NCI-H1417 (cell line): ENCODE results near the gene ALS2.
"Not testable (repeated sequence)": the region's sequence is repeated elsewhere in the genome, so short reads cannot be mapped to it uniquely, and the experiment has no call there.

Source experiments
- DNase-seq, 3 experiments: peaks; one replicate each; lab custom pipeline; 2025; lab: John Stamatoyannopoulos, UW

The ALS2 gene

GRCh38 chr2:201793631-201794030 lies 12.9 kb upstream of the ALS2 start:
- DNase-seq, result peak in 1 of 3 experiments; percentile 38

DNA sequence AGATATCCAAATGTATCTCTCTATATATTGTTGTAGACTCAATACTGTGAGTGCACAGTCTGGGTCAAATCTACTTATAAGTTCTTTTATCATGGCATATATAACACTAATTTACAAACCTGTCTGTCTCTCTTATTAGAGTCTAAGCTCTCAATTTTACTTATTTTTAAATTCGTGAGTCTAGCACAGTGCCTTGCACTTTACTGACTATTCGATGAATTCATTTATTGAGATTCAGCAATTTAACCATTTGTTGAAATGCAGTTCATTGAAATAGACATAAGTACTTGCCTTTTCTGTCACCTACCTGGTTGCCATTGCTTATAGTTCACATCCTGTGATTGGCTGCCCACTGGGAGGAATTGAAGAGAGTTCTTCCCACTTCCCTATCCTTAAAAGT lies 10.3 kb upstream of the ALS2 start:
- DNase-seq, result no peak

- no peak for DNase-seq
These were observed 9.6 kb upstream of the ALS2 start for GRCh38 chr2:201790291-201790690.

GRCh38 chr2:201789395-201789794 lies 8.7 kb upstream of the ALS2 start:
- no peak for DNase-seq

DNA sequence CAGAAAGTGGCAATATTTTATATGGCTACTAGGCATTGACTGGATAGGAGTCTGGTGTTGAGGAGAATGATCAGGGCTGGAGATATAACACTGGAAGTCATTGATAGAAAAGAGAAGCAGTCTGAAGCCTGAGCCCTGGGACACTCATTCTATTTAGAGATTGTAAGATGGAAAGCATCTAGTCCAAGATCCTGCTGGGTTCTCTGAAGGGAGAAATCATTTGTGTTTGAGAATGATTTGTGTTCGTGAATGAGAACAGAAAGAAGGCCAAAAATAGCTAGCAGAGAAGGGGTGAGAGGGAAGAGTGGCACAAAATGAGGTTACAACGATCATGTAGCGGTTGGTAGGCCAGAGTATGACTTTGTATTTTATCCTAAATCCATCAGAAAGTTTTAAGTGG lies 7.6 kb upstream of the ALS2 start:
- no peak for DNase-seq

- DNase-seq, result no peak
These were observed 5.7 kb upstream of the ALS2 start for GRCh38 chr2:201786471-201786870.

DNA sequence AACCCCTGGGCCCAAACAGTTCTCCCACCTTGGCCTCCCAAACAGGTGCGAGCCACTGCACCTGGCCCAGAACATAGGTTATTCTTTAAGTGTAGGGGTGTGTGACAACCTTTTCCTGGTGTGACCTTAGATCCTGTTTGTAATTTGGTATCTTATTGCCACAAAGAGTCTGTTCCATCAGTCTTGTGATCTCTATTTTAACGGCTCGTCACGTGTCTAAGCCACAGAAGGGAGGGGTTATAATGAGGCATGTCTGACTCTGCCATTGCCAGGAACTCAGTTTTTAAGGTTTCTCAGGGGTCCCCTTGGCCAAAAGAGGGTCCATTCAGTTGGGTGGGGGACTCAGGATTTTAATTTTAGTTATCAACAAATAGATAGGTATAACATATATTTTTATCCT lies 4.4 kb upstream of the ALS2 start:
- DNase-seq, result no peak

DNA sequence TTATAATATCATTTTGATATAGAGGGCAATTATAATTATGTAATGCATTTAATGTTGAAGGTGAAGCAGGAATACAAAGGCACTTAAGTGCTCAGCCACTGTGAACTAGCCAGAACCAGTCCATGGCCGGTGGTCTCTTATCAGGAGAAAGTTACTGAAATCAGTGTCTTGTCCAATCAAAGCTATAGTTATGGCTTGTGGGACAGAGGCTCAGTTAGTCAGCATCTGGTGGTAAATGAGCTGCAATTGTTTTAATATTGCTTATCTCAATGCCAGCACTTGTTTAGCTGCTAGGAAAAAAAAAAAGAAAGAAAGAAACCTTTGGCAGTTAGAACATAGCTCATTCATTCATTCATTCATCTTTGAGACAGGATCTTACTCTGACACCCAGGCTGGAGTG lies 3.8 kb upstream of the ALS2 start:
- DNase-seq, result no peak

GRCh38 chr2:201781557-201782051 lies 871 bp upstream of the ALS2 start:
- DNase-seq, result peak; percentile 42 to 80 (median 68)

- peak in 2 of 3 experiments; percentile 76 to 84 for DNase-seq
These were observed 646 bp downstream of the ALS2 start for GRCh38 chr2:201779901-201780673.

DNA sequence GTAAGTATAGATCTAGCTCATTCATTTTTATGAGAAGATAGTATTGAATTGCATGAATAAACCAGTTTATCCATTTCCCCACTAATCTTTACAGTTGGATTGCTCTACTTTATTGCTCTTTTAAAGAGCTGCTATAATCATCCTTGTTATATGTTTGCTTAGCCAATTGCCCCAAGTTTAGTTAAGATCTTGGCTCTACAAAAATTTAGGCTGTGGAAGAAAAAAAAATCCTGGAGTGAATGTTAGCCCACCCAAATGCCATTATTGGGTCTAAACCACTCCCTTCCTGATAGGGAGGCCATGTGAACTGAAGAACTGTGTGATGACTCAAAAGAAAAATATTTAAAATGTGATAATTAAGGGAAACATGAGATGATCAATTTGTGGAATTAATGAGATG lies 2.9 kb downstream of the ALS2 start:
- peak in 1 of 3 experiments; percentile 4 for DNase-seq

GRCh38 chr2:201777043-201777442 lies 3.7 kb downstream of the ALS2 start:
- DNase-seq, result no peak

DNA sequence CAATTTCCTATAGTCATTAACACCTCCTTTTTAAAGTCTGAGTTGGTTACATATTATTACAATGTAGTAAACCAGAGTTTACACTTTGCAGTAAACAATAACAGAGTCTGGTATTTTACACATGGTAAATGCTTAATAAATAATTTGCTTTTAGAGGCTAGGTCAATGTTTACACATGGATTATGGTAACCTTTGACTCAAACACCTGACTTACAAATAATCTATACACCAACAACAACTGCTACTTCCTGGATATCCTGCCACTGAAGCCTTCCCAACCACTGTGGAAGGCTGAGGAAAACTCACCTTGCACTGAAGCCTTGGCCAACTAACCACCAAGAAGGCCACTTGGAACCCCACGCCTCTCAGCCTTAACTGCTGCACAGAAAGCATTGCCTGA lies 5.4 kb downstream of the ALS2 start:
- no peak for DNase-seq

DNA sequence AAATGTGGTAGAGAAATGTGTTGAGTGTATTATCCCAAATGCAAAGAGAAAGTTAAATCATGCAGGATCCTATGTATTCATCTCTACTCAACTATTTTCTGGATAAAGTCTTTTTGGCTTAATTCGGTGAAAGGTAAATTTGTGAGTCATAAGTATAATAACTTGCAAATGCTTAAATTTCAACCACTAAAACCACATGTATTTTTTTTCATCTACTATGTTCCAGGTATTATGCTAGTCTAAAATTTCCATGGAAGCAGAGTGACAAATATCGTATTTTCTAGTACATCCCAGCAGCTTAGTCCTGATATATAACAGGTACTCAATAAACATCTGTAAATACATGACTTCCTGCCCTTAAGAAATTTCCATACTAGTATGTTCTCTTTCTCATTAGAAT lies 6.2 kb downstream of the ALS2 start:
- DNase-seq, result no peak

GRCh38 chr2:201773990-201774389 lies 6.7 kb downstream of the ALS2 start:
- DNase-seq, result no peak

GRCh38 chr2:201769666-201770373 lies 10.9 kb downstream of the ALS2 start:
- no peak for DNase-seq

DNA sequence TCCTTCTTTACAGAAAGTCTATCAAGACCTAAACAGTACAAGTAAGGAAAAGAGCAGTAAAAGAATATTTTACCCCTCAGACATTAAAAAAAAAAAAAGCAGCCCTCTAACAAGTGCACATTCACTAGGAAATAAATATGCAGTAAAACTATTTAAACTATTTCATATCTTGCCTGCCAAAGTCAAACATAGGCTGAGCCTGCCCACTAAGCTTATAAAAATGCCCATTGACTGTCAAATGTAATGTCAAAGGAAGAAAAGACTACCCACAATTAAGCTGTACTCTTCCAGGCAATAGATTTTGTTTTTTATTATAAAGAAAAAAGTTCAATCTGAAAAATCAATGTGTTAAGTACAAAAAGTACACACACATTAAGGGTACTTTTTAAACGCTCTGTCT lies 11.8 kb downstream of the ALS2 start:
- no peak for DNase-seq

GRCh38 chr2:201765799-201766198 lies 14.9 kb downstream of the ALS2 start:
- DNase-seq, result no peak

GRCh38 chr2:201764469-201764868 lies 16.3 kb downstream of the ALS2 start:
- DNase-seq, result not testable (repeated sequence)

GRCh38 chr2:201761101-201761500 lies 19.6 kb downstream of the ALS2 start:
- DNase-seq, result no peak

GRCh38 chr2:201759567-201759966 lies 21.2 kb downstream of the ALS2 start:
- DNase-seq, result no peak

DNA sequence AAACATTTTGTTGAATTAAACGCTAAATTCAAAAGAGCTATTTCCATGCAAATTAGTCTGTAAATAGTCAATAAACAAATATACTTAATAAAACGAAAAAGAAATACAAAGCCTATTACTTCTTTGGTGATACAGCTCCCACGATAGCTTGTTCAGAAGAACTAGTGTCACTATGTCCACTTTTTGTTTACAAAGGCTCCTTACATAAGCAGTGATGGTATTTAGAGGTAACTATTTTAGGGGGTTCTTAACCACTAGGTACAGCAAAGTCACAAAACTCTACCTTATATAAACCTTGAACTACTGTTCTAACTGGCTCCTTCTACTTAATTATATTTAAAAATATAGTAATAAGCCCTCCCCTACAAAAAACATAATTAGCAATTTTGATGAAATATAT lies 21.9 kb downstream of the ALS2 start:
- no peak for DNase-seq

DNA sequence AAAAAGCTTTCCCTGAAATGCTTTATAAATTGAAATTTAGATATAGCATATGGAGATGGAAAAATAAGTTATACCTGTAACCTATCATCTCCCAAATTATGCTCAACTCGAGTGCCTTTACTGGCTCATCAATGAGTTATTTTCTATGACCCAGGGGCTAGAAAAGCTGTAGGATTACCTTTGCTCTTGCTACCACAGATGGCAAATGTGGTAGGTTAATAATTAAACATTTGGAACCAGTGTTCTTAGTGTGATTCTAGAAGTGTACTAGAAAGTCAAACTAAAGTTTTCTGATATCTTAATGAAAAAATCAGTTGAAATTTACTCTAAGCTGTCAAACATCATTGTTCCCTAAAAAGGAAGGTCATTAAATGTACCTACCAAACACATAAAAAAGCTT lies 22.5 kb downstream of the ALS2 start:
- DNase-seq, result no peak
